ENCODE results near the gene SLC13A5.
"Not testable (repeated sequence)": the region's sequence is repeated elsewhere in the genome, so short reads cannot be mapped to it uniquely, and the experiment has no call there.

SLC13A5 gene

DNA sequence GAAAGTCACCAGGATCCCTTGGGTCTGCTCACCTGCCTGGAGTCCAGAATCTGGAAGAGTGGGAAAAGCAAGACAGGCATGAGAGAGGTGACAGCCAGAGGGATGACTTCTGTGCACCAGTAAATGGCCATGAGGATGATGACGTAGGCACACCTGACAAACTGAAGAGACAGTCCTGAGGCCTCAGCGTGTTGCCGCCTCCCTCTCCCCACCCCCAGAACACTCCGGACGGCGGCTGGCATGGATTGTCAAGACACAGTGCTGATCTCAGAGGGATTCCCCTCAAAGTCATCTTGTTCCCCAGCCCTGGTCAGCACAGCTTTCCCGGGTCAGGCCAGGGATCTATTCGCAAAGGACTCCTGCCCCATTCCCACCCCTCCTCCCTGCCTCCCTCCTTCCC lies 6.2 kb downstream of the SLC13A5 start:
- no peak for DNase-seq (ENCODE audit: insufficient read length)
- TF ChIP-seq POLR2A (IDR thresholded peaks at IDR 0.05; ENCODE audit: low read depth, low read length): no peak
- no peak for TF ChIP-seq TAF1 (IDR thresholded peaks at IDR 0.05; ENCODE audit: borderline replicate concordance, low read depth, low read length)
- no peak for FAIRE-seq

DNA sequence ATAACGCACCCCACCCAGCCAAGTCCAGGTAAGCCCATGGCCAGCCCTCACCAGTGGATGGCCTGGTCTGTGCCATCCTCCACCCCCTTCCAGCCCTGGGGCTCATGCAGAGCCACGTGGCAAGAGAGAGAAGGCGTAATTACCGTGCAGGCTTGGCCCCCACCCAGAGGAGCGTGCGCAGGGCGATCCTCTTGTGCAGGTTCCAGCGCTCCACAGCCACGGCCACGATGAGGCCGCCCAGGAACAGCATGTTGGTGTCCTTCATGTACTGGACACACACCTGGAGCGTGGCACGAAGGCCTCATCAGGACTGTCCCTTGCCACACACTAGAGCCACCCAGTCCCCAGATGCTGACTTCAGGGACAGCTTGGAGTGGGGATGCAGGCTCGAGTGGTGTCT lies 6.7 kb downstream of the SLC13A5 start:
- FAIRE-seq (no peak), DNase-seq (ENCODE audit: insufficient read length) (no peak)
- TF ChIP-seq POLR2A (IDR thresholded peaks at IDR 0.05; ENCODE audit: low read depth, low read length): no peak
- no peak for TF ChIP-seq TAF1 (IDR thresholded peaks at IDR 0.05; ENCODE audit: borderline replicate concordance, low read depth, low read length)
- TF ChIP-seq POLR2AphosphoS5 (IDR thresholded peaks at IDR 0.05; ENCODE audit: low read depth, low read length): no peak

DNA sequence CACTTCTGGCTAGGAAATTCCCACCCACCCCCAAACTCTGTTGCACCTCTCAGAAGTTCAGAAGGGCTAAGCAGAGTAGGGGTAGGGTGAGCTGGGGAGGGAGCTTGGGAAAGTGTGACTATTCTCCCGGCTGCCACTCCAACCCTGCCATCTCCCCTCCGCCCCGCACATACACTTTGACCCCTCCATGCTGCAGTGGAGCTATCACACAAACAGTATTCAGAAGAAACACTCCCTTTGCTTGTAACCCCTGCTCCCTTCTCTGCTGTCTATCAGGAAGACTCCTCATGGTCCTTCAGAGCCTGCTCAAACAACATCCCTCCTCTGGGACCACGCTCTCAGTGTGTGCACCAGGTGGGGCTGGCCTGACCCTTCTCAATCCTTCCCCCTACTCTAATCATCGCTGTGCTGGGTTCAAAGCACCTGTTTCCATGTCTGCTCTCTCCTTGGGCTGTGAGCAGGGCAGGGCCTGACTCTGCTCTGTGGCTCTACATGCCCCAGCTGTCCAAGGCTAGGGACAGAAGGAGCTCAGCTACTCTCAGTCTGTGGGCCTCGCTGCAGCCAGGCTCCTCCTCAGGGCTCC lies 8.6 kb downstream of the SLC13A5 start:
- FAIRE-seq: no peak
- TF ChIP-seq POLR2AphosphoS5 (IDR thresholded peaks at IDR 0.05; ENCODE audit: low read depth, low read length) (no peak), TAF1 (IDR thresholded peaks at IDR 0.05; ENCODE audit: borderline replicate concordance, low read depth, low read length) (no peak), POLR2A (IDR thresholded peaks at IDR 0.05; ENCODE audit: low read depth, low read length) (no peak)
- DNase-seq (ENCODE audit: insufficient read length): no peak

DNA sequence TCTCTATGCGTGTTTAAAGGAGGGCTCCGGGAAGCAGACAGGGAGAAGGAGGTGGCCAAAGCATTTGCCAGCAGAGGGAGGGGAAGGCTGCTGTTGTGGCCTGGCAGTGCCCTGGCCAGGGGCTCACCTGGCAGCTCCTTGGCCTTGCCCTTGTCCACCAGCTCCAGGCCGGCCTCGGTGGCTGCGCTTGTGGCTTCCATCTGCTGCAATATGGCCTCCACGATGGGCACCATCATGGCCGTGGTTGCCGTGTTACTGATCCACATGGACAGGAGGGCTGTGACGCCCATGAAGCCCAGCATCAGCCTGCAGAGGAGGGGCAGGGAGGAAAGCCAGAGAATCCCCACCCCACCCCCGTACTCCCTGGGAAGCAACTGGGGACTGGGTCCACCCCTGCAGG lies 9.4 kb downstream of the SLC13A5 start:
- DNase-seq (ENCODE audit: insufficient read length) (no peak), FAIRE-seq (no peak)
- no peak for TF ChIP-seq POLR2A (IDR thresholded peaks at IDR 0.05; ENCODE audit: low read depth, low read length)
- no peak for TF ChIP-seq POLR2AphosphoS5 (IDR thresholded peaks at IDR 0.05; ENCODE audit: low read depth, low read length)
- TF ChIP-seq TAF1 (IDR thresholded peaks at IDR 0.05; ENCODE audit: borderline replicate concordance, low read depth, low read length): no peak

DNA sequence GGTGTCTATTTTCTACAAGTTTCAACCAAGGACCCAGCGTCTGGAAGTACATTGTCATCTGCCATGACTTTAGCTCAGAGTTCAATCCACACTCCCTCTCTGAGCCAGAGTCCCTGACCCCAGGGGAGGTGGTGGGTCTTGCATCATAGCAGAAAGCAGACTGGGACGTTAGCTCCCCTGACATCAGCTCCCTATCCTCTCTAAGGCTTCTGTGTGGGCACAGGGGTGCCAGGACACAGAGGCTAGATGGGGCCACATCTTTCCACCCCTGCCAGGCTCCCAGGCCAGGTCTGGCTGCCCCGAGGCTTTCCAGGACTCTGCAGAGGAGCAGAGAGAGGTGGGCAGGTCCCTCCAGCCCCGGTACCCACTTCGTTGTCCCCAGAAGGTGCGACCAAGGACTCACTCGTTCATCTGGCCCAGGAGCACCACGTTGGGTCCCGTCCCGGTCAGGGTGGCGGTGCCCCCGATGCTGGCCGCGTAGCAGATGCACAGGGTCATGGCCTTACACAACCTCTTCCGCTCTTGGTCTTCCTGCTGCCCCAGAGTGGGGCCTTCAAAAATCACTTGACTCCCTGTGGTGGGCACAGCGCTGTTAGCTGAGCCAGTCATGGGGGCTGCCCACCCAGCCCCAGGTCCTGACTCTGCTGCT lies 10.5 kb downstream of the SLC13A5 start:
- no peak for FAIRE-seq
- TF ChIP-seq POLR2A (IDR thresholded peaks at IDR 0.05; ENCODE audit: low read depth, low read length) (no peak), TAF1 (IDR thresholded peaks at IDR 0.05; ENCODE audit: borderline replicate concordance, low read depth, low read length) (no peak), POLR2AphosphoS5 (IDR thresholded peaks at IDR 0.05; ENCODE audit: low read depth, low read length) (no peak)
- DNase-seq (ENCODE audit: insufficient read length): no peak

DNA sequence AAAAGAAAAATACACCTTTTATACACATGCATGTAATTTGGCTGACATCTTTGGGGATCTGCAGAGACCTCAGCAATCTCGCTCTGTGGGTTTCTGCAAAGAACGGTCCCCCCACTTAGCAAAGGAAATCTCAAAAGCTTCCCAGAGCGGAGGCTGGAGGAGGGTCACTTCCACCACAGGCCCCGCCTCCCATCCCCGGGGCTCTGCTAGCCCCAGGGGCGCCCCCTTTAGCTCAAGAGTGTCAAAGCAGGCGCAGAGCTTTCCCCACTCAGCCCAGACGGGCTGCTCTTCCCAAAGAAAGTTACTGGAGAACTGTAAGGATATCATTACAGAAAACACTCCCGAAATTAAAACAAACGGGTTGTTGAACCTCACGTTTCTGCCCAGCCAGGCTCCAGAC lies 11.4 kb downstream of the SLC13A5 start:
- TF ChIP-seq POLR2A (IDR thresholded peaks at IDR 0.05; ENCODE audit: low read depth, low read length): no peak
- FAIRE-seq (no peak), DNase-seq (ENCODE audit: insufficient read length) (peak; percentile 50)

DNA sequence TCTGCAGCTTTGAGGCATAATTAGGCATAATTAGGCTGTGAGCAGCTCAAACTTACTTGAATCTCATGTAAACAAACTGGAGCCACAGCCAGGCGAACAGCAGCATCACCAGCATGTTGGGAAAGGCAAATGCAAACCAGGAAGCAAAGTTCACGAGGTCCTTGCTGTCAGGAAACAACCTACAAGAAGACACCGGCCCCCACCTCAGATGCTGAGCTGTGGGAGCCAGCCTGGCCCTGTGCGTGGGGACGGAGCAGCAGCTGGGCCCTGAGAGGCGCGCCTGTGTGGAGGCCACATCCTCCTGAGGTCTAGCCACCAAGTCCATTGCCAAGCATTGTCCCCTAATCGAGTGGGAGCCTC lies 12.2 kb downstream of the SLC13A5 start:
- FAIRE-seq: no peak
- TF ChIP-seq TAF1 (IDR thresholded peaks at IDR 0.05; ENCODE audit: borderline replicate concordance, low read depth, low read length): no peak
- no peak for TF ChIP-seq POLR2A (IDR thresholded peaks at IDR 0.05; ENCODE audit: low read depth, low read length)
- TF ChIP-seq POLR2AphosphoS5 (IDR thresholded peaks at IDR 0.05; ENCODE audit: low read depth, low read length): no peak

DNA sequence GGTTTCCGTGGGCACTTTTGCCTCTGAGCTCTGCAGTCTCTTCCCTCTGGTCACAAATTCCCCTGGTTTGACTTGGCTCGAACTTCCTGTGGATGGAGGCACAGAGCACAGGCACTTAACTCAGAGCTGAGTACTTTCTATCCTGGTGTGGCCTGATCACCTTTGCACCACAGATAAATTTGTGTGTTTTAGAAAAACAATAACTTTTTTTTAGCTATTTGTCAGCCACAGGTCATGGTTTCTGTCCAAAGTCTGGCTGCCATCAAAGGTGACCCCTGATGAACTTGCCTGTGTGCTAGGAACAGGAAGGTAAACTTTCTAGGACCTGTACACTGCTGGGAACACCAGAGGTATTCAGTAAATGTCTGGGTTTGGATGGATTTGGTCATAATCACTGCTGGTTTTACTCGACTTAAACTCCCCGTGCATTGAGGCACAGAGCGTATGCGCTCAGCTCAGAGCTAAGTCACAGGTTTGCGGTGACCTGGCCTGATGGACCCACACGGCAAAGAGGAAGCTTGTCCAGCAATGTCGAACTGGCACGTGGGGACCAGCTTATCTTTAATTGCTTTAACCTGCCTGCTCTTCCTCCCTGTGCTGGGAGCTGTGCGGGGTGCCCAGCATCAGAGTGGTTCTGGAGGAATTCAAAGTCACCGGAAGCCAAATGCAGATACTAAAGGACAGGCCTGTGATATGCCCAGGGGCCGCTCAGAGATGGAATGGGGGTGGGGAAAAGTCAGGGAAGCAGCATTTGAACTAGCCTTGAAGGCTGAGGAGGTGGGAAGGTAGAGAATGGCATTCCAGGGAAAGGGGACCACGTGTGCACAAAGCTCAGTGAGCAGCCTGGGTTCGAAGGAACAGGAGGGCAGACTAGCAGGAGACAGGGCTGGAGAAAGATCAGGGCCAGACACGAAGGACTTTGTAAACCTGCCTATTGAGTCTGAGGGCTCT lies 12.9 kb downstream of the SLC13A5 start:
- FAIRE-seq: no peak
- no peak for DNase-seq (ENCODE audit: insufficient read length)

More for the DNA sequence above, 12.2 kb downstream of the SLC13A5 start:
- DNase-seq (ENCODE audit: insufficient read length): no peak

DNA sequence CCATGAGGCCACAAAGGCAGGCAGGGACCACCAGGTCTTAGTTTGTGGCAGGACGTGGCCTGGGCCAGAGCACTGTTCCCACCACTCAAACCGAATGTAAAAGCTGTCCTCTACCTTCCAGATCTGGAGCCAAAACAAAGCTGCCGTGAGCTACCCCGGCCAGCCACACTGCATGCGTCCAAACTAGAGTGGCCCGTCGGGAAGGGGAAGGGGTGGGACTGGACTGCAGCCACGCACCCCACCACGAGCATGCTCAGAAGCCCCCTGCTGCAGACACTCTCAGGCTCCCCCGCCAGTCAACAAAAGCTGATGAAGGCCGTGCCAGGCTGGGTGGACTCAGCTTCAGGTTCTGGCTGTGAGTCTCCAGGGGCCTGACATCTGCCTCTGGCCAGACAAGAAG lies 15.2 kb downstream of the SLC13A5 start:
- no peak for FAIRE-seq
- TF ChIP-seq TAF1 (IDR thresholded peaks at IDR 0.05; ENCODE audit: borderline replicate concordance, low read depth, low read length): no peak
- TF ChIP-seq POLR2A (IDR thresholded peaks at IDR 0.05; ENCODE audit: low read depth, low read length): no peak
- no peak for TF ChIP-seq POLR2AphosphoS5 (IDR thresholded peaks at IDR 0.05; ENCODE audit: low read depth, low read length)

More for the DNA sequence above, 12.9 kb downstream of the SLC13A5 start:
- TF ChIP-seq POLR2A (IDR thresholded peaks at IDR 0.05; ENCODE audit: low read depth, low read length) (no peak), POLR2AphosphoS5 (IDR thresholded peaks at IDR 0.05; ENCODE audit: low read depth, low read length) (no peak), TAF1 (IDR thresholded peaks at IDR 0.05; ENCODE audit: borderline replicate concordance, low read depth, low read length) (no peak)

DNA sequence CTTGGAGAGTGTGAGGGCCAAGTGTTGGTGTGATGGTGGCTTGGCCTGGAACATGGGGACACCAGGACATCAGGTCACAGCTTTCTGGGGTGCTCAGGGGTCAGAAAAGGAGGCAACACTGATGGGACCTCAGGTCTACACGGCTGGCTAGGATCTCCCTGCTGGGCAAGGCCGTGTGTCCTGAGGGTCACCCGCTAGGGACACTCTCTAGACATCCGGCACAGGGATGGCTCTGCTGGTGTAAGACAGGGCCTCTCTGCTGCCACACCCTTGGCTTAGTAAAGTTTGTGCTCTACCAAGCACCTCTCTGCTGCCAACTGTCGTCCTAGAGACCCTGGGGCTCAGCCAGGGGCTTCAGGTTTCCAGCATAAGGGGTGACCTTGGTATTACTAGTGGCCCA lies 16.3 kb downstream of the SLC13A5 start:
- FAIRE-seq (no peak), DNase-seq (ENCODE audit: insufficient read length) (no peak)
- TF ChIP-seq POLR2A (IDR thresholded peaks at IDR 0.05; ENCODE audit: low read depth, low read length) (no peak), POLR2AphosphoS5 (IDR thresholded peaks at IDR 0.05; ENCODE audit: low read depth, low read length) (no peak), TAF1 (IDR thresholded peaks at IDR 0.05; ENCODE audit: borderline replicate concordance, low read depth, low read length) (no peak)

More for the DNA sequence above, 15.2 kb downstream of the SLC13A5 start:
- no peak for DNase-seq (ENCODE audit: insufficient read length)

DNA sequence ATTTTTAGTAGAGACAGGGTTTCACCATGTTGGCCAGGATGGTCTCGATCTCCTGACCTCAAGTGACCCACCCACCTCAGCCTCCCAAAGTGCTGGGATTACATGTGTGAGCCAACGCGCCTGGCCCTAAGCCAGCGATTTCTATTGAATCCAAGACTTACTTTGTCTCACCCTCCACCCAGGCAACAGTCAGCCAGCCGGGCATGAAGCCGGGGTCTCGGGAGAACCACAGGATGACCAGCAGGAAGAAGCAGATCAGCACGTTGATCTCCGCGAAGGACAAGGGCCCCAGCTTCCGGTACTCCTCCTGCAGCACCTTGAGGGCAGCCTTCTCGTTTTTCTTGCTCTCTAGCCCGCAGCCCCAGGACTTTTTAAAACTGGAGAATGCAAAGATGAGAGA lies 17.6 kb downstream of the SLC13A5 start:
- FAIRE-seq (no peak), DNase-seq (ENCODE audit: insufficient read length) (no peak)
- no peak for TF ChIP-seq TAF1 (IDR thresholded peaks at IDR 0.05; ENCODE audit: borderline replicate concordance, low read depth, low read length)
- no peak for TF ChIP-seq POLR2A (IDR thresholded peaks at IDR 0.05; ENCODE audit: low read depth, low read length)
- no peak for TF ChIP-seq POLR2AphosphoS5 (IDR thresholded peaks at IDR 0.05; ENCODE audit: low read depth, low read length)

DNA sequence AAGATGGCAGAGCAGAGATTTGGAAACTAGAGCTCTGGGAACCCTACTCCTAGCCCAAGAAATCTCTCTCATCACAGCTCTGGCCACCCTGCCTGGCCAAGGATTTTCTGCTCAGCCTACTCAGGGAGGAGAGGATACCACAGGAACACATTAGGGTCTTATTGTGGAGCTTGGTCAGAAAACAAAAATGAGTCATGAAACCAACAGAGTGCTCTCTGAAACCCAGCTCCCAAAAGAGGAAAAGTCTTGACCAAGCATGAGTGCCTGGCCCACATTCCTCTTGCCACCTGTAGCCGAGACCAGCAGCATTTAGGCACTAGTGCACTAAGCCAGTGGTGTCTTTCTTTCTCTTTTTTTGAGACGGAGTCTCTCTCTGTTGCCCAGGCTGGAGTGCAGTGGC lies 18.1 kb downstream of the SLC13A5 start:
- FAIRE-seq: no peak

DNA sequence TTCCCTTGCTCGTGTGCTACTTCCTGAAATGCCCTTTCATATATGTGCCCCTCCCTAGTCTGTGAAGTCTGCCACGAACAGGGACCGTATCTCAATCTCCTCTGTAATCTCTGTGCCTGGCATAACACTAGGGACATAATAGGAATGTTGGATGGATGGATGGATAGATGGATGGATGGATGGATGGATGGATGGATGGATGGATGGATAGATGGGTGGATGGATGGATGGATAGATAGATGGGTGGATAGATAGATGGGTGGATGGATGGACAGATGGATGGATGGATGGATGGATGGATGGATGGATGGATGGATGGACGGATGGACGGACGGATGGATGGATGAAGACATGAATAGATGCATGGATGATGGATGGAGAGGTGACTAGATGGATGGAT lies 21.2 kb downstream of the SLC13A5 start:
- DNase-seq (ENCODE audit: insufficient read length); FAIRE-seq: not testable (repeated sequence)

More for the DNA sequence above, 18.1 kb downstream of the SLC13A5 start:
- no peak for TF ChIP-seq TAF1 (IDR thresholded peaks at IDR 0.05; ENCODE audit: borderline replicate concordance, low read depth, low read length)
- no peak for TF ChIP-seq POLR2AphosphoS5 (IDR thresholded peaks at IDR 0.05; ENCODE audit: low read depth, low read length)
- no peak for TF ChIP-seq POLR2A (IDR thresholded peaks at IDR 0.05; ENCODE audit: low read depth, low read length)
- DNase-seq (ENCODE audit: insufficient read length): no peak

All from GM12892 (cell line).